ENCODE data around the gene FZR1.
"Not testable (repeated sequence)": the region's sequence is repeated elsewhere in the genome, so short reads cannot be mapped to it uniquely, and the experiment has no call there.

Gene FZR1

GRCh38 chr19:3576696-3577443 is 70.8 kb downstream of the FZR1 start:
- FAIRE-seq = no peak

GRCh38 chr19:3577723-3578344 is 71.7 kb downstream of the FZR1 start:
- FAIRE-seq = no peak

- no peak for FAIRE-seq
These were observed 72.3 kb downstream of the FZR1 start for GRCh38 chr19:3578390-3578789.

- FAIRE-seq = no peak
These were observed 74.2 kb downstream of the FZR1 start for GRCh38 chr19:3580156-3580934.

GRCh38 chr19:3581792-3582191 is 75.7 kb downstream of the FZR1 start:
- not testable (repeated sequence) for FAIRE-seq

GRCh38 chr19:3584036-3584802 is 78.1 kb downstream of the FZR1 start:
- not testable (repeated sequence) for FAIRE-seq

- FAIRE-seq = no peak
These were observed 79.4 kb downstream of the FZR1 start, which contains the start of gene GIPC3 for GRCh38 chr19:3585301-3586126. TSS of gene GIPC3 (plus strand) at chr19:3585478. CDS start at chr19:3585598, 120 bp downstream.

- FAIRE-seq = no peak
These were observed 80.1 kb downstream of the FZR1 start for GRCh38 chr19:3586127-3586626.

- FAIRE-seq = no peak
These were observed 80.7 kb downstream of the FZR1 start for GRCh38 chr19:3586707-3587346.

Data from TTC549 (cell line).